Measurements from ENCODE around the gene CCDC82.

Gene CCDC82

DNA sequence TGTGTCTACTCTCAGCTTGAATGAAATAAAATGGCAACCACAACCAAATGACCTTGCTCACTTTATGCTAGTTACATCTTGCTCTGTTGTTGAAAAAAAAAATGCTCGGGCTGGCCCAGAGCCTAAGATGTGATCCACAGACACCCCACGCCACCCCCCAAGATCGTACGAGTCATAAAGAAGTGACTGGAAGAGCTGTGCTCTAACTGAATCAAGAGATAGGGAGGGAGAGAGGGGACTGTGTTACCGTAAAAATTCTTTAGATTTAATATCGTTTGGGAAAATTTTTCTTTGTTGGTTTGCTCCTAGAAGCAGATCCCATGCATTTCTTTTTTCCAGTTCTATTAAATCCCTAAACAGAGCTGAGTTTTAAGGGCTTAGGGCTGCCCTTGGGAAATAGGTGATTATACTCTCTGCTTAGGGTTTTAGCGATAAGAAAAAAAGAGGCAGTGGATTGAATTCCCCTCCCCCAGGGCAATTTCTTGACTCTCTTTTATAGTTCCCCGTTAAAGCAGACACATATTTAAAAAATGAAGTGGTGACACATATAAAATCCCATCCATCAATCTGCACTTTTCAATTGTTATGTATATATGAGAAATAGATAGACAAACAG is 61.2 kb downstream of the CCDC82 start:
- DNase-seq: no peak

DNA sequence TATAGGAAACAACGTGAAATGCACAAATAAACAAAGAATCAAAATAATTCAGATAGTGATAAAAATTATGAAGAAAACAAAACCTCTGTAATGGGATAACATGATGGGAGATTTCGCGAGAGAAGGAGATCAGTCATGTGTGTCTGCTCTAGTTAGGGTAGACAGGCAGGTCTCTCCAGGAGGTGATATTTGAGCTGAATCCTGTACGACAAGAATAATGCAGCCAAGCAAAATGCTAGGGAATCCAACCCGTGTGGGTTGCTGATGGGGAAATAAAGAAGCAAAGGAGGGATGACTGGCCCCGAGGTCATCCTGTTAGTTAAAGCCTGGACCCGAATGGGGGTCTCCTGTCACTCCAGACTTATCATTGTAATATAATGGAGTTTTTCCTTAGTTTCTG is 62.8 kb downstream of the CCDC82 start:
- no peak for DNase-seq

DNA sequence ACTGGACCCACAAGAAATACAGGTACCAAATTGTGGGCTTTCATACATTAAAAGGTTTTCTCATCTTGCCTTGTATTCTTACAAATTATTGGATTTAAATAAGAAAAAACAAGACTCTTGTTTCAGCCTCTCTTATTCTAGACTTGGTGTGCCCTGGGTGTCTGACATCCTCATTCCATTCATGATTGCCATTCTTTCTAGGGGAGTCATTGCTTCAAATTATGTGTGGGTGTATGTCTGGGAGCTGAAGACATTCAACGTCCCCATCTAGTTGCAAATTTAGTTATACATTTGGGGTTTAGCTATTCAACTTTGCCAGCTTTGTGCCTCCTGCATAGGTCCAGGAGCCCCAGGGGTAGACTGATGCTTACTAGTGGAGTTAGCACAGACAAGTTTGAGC is 64.8 kb downstream of the CCDC82 start:
- DNase-seq: no peak

DNA sequence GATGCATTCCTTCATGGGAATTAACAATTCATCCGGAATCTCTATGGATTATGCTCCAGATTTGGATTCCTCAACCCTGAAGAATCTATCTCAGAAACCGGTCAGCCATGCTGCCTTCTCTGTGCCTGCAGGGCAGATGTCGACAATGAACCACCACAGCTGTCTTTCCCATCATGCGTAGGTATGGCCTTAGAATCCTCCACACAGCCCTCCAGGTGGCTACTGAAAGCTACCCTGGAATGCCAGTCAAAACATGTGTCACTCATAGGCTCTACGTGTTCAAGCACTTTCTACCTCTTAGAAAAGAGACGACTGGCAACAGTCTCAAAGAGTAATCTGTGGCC is 66.1 kb downstream of the CCDC82 start:
- DNase-seq: no peak

DNA sequence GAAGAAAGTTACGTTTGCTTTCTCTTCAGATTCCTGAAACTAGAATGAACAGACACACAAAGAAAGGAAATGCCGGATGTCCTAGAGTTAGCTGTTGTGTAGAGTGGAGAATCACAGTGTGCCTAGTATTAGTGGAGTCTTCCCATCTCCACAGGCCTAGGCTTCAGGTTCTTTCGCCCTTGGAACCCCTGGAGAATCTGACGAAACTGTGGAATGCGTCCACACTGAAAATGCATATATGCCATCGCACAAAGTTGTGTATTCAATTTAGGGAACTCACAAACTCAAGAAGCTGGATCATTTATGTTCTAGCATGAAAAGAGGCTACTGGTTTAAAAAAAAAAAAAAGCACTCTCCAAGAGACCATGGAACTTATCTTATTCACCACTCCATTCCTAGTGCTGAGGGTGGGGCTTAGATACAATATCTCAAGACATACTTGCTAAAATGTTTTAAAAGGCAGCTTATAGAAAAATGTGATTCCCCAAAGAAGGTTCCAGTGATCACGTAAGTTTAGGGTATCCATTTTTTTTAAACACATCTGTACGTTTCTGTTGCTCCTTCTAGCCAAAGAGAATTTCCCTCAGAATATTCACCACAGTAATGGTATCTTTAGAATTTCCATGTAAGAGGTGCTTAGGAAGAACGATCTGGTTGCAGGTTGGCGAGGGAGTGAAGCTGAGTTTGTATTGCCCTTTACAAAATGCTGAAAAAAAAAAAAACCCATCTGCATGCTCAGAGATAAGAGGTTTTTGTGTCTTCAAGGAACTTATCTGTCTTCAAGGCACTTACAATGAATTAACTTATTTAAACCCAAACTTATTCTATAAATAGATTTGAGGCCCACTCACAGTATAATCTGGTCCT is 66.7 kb downstream of the CCDC82 start:
- no peak for DNase-seq

DNA sequence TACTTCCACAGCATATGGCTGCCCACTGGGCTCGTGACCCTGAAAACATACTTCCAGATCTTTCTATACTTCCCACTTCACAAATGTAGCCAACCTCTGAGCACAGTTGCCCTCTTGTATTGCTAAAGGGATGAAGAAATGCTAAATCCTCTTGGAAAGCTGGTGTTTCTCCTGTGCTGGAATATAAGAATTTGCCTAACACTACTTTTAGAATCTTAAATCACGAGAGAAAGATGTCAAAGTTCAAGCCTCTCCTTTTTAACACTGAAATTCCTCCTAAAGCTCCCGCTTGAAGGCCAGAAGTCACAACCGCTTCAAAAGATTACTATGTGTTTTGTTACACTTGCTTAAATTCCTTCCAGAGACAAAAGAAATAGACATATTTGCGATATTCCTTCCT is 68.6 kb downstream of the CCDC82 start:
- no peak for DNase-seq

DNA sequence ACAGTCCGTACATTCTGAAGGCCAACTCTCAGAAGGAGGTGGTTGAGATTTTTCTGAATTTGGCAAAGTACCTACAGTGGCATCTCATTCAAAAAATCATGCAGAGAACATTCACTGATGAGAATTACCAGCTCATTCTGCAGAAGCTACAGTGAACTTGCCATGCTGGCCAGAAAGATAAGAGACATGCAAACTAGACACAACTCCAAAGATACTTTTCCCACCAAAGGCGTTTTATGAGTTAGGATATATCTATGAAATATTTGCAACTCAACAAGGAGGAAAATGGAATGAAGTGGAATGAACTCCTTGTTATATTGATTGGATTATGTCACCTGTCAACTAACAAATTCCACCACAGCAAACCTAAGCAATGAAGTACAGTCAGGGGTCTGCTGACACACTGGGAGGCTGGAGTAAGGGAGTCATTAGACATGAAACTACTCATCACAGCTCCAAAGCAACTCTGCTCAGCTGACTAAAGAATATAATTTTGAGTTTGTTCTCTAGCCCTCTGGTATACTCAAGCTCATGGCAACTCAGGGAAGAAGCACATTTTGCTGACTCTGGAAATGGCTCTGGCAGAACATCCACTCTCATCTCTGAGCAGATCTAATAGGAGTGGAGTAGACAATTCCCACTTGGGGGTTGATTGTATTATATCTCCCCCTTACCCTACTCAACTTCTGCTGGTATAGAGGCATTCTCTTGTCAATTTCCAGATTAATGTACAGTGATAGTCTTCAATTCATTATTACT is 69.6 kb downstream of the CCDC82 start:
- DNase-seq: no peak

DNA sequence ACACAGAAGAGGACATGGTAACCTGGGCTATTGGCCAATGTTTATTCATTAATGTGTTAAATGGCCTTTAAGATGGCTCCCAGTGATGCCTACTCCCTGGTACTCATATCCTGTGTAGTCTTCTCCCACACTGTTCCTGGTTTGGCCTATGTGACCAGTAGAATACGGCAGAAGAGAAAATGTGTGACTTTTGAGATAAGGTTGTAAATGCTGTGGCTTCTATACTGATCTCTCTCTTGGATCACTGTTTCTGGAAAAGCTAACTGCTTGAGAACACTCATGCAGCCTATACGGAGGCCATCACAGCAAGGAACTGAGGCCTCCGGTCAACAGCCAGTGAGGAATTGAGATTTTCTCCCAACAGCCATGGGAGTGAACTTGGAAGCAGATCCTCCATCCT is 70.9 kb downstream of the CCDC82 start:
- no peak for DNase-seq

DNA sequence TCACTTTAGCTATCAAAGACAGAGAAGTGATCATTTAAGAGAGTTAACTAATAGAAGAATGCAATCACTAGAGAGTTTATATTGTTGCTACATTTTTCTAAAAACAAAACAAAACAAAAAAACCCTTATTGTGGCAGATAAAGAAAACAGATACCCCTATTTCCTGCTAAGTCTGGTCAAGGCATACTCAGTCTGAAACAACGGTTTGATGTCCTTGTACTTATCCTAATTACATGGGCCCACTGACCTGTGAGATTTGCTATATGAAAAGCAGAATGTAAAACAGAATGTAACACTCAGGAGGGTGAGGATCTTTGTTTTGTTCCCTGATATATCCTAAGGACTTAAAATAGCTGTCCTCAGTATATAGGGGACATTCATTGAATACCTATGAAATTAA is 71.3 kb downstream of the CCDC82 start:
- no peak for DNase-seq

DNA sequence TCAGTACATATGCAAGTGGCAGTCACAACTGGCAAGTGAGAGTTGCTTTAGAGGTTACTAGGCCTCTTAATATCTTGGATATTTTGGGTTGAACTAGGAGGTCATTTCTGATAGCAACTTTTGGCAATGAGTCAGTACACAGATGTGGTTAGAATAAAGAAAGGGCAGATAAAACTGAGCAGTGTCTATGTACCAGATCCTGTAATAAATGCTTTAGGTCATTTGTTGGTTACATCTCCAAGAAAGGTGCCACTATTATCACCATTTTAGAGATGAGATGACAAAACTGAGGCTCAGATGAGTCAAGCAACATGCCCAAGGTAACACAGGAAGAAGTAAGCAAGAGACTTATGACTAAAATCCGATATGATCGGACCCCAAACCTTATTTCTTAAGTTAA is 71.7 kb downstream of the CCDC82 start:
- no peak for DNase-seq

DNA sequence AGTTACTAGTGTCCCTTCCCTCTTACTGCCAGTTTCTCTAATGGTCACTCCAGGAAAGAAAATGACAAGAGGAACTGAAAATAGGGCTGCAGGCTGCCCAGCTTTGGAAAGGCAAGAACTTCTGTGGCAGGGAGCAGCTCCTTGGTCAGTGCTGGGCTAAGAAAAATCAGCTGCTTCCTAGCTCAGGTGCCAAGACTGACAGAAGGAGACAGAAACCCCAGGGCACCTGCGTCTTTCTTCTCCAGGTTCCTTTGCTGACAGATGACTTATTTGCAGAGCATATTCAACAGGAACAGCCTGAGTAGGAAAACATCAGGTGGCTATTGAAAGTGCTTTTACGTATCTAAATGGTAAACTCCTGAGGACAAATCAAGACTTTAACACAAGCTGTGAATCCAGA is 72.1 kb downstream of the CCDC82 start:
- DNase-seq: no peak

DNA sequence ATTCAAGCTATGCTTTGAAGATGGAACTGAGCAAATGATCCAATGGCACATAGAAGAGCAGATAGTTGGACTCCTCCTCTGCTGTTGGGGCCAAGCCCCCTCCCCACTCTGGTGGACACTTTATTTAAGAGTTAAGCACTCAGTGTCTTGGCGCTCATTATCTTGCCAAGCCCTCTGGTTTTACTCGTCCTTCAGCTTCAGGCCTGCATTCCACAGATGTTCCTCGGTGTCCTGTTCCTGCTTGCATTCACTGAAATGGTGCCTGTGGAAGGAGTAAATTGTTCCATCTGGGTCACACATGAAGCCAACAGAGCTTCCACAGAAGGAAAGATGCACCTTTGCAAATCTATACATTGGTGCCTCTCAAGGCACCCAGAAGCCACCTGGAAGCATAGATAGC is 72.8 kb downstream of the CCDC82 start:
- DNase-seq: no peak

DNA sequence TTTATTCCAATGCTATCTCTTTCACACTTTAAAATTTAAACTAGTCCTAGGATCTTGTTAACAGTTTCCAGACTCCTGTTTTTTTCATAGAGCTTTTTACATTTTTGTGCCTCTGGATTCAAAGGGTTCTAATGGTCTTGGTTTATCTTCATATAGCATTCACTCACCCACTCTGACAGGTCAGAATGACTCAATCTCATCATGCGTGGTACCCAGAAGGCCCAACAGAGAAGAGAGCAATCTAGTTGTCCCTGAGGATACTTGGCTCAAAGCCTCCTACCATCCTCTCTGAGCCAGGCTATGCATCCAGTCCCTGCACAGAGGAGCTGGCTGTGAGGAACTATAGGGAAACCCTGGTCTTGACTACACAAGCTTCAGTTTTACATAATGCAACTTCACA is 74.2 kb downstream of the CCDC82 start:
- no peak for DNase-seq

DNA sequence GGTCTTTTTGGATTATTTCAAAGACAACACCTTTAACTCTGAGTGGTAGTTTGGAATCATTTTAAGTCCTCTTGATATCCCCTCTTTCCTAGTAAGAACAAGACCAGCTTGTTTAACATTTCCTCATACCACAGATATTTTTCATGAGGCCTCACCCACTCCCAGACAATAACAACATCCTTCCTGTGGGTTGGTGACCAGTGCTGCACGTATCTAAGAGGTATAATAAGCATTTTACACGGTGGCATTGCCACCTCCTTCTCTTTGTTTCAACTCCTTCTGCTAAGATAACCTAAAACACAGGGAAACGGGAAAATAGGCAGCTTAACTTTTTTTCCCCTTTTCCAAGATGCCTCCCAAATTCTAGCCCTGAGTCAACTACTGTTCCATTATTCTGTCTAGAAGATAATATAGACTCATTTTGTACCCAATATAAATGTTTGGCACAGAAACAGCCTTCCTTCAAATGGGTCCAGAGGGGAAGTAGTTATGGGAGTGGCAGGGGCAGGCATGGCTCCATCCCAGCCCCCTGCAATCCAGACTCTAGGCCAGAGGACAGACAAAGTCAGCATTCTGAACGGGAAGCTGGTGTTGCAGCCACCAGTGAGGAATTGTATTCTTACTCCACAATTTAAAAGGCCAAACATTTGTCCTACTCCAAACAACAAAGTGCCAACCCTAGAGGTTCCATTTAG is 75.2 kb downstream of the CCDC82 start:
- no peak for DNase-seq

DNA sequence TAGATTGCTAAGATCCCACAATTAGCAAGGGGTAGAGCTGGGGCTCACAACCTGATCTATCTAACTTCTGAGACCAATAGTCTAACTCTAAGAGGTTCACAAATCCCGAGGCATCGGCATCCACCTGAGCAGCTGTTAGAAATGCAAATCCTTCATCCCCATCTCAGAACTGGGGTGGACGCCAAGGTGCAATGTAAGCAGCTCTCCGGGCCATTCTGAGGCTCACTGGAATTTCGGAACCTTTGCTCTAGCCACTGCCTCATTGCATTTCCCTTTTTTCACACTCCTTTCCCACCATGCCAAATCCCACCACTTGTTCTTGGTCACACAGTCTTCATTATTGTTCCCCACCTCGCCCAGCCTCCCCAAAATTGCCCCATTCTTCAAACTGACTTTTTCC is 76.5 kb downstream of the CCDC82 start:
- no peak for DNase-seq

DNA sequence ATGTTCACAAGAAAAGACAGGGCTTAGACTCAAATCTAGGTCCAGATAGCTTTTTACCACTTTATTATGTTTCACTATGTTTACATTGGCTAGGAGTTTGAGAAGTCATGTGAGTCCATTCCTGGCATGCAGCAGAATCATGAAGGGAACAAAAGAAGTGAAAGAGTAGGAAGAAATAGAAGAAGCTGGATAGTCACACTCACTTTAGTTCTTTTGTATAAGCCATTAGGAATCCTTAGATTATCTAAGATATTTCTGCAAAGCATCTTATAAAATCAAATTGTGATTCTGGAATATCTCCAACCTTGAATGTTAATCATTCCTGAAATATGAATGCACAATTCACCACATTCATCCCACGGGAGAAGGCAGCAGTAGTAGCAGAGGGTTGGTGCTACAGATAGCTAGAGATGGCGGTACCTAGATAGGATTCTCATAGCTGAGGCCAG is 78.6 kb downstream of the CCDC82 start:
- DNase-seq: no peak

DNA sequence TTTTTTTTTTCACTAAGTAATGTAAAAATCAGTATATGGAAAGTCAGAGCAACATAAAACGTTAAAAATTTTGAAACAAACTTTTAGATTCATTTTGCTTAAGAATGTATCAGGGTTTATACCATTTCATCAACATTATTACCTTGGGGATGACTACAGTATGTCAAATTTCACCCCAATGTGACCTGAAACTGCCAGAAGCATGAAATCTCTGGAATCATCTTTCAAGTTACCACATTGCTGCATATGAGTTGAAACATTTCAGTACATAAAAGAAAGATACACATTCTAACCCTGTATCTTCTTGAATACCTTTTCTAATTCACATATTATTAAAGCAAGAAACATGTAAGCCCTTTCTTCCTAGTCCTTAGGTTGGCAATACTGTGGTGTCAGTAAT is 79.5 kb downstream of the CCDC82 start:
- DNase-seq: no peak

DNA sequence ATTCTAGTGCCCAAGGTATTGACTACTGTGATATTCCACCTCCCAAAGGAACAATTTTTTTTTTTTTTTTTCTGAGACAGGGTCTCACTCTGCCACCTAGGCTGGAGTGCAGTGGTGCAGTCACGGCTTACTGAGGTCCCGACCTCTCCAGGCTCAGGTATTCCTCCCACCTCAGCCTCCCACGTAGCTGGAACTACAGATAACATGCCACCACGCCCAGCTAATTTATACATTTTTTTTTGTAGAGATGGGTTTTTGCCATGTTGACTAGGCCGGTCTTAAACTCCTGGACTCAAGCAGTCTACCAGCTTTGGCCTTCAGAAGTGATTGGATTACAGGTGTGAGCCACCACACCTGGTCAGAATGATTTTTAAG is 80.1 kb downstream of the CCDC82 start:
- DNase-seq: no peak

DNA sequence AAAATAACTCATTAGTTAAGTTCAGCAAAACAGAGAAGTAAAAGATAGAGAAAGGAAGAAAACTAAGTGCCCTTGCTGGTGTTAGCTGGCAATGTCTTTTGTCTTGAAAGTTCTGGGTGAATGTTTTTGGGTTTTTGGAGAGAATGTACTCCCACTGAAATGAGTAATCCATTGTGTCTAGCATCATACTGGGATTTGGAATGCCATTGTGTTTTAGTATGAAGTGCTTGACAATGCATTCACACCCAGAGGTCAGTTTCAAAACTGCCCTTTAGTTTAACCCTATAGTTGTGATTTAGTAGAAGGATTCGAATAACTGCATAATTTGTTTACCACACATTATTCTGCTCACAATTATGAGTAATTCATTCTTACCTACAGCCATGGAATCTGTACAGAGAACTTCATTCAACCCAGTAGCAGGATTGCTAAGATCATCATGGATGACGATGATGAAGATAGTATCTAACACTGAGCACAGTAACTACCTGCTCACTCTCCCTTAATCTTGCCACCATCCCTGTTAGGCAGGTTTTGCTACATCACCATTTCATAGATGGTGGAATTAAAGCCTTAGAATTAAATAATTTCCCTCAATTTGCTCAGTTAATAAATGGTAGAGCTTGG is 80.6 kb downstream of the CCDC82 start:
- DNase-seq: no peak

DNA sequence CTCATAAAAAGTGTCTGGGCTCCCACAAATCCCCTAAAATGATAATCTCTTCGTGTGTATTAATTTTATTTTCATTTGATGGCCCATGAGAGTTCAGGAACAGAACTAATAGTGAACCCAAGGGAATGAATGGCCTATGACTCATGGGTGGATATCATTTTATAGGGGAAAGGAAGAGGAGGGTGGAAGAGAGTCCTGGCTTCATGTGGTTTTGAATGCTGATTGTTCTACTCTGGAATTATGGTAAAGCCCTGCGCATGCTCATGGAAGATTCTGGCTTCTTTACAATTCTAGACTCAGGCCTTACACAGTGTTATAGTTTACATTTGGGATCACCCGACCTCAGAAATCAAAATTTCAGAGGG is 82.0 kb downstream of the CCDC82 start:
- no peak for DNase-seq

DNA sequence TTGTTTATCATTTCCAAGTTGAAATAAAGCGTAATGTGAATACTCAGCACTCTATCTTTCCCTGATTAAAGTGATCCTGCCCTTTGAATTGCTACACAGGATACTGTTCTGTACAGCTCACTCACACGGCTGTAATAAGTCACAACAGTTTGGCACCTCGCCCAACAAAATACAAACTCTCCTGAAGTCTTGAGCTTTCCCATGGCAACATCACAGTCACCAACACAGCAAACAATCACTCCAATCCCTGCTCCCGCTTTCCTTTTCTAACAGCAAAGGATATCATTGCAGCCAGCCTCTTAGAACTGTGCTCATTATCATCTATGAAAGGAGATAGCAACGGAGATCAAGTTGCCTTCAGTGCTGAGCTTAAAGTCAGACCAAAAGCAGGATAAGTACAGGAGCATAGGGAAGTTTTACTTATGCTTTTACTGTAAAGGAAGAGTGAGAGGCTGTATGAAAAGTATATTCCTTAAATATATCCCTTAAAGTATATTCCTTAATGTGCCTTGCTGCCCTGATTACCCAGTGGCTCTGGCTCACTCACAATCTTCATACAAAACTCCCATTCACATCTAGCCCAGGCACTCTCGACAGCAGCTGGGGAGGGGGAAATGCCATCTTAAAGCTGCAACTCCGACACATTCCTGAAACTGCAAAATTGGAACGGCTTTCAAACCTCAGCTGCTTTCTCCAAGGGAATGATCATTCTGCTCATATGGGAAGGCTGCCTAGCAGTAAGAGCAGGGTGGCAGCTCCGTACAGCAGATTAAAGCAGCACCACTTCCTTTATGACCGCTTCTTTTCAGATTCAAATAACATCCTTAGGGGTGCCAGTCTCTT is 82.6 kb downstream of the CCDC82 start:
- no peak for DNase-seq

DNA sequence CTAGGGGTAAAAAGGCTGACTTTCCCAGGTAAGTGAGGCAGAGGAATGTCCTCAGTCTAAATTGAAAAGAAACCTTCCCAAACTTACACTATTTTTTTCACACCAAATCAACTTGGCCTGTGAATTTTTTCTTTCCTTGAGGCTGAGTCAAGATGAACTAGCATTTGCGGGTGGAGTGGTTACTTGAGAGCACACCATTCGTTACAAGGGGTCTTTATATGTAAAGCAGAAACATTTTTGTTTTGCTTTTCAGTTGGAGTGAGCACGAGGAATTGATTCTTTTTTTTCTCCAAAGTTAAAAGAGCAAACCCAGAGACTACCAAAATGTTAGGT is 83.1 kb downstream of the CCDC82 start:
- DNase-seq: no peak
